GM18502 (cell line): ENCODE results near the gene XAGE5.
A peak's percentile ranks its signal among the peaks of the same experiment; 100 is the strongest.
"Not testable (repeated sequence)": the region's sequence is repeated elsewhere in the genome, so short reads cannot be mapped to it uniquely, and the experiment has no call there.

Source experiments
- ATAC-seq: cut with Tn5 transposase; IDR thresholded peaks from one replicate; pipeline ENCODE4 v1.9.1; 2021; ENCODE audit warnings: mild to moderate bottlenecking; ENCODE audit not compliant: unreplicated experiment, poor library complexity

Gene XAGE5, protein sequence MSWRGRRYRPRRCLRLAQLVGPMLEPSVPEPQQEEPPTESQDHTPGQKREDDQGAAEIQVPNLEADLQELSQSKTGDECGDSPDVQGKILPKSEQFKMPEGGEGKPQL

DNA sequence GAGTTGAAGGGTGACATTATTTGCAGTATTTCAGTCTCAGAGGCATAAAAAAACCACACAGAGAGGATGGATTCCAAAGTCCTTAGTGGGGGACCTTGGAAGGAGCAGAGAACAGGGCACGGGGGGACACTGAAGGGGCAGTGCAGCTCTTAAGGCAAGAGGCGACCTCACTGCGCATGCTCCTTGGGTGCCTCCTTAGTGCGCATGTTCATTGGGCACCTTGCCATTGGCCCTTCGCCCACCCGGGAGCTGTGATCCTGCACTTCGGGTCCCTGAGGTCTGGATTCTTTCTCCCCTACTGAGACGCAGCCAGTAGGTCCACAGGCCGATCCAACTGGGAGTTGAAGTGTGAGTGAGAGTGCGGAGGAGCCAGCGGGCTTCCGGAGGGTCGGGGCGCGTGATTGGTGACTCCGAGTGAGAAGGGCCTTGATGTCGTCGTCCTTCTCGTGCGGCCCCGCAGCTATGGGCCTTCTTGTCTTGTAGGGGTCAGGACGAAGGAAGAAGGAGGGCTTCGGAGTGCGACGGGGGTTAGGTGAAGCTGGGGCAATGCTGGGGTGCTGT lies at the start of gene XAGE5:
Gene XAGE5, plus strand, starts transcription at position 223 of the 561 bp plus-strand sequence. CDS start 1,280 bp downstream, outside the sequence.
- no peak for ATAC-seq

DNA sequence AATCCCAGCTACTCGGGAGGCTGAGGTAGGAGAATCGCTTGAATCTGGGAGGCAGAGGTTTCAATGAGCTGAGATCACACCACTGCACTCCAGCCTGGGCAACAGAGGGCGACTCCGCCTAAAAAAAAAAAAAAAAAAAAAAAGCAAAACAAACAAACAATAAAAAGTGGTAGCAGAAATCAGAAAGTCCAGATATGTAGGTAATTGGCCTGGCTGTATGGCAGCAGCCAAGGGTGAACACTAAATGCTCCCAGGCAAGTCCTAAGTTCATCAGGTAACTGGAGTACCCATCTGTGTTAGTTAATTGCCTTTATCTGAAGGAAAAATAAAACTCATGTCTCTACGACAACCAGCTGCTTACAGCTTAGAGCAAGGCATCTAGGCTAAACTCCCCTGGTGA lies 45.1 kb upstream of the XAGE5 start:
- not testable (repeated sequence) for ATAC-seq

DNA sequence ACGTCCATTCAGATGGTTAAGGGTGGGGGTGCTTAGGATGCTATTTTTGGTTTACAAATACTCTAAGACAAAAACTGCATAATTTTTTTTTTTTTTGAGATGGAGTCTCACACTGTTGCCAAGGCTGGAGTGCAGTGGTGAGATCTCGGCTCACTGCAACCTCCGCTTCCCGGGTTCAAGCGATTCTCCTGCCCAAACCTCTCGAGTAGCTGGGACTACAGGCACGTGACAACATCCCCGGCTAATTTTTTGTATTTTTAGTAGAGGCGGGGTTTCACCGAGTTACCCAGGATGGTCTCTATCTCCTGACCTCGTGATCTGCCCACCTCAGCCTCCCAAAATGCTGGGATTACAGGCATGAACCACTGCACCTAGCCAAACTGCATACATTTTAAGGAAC lies 37.6 kb upstream of the XAGE5 start:
- not testable (repeated sequence) for ATAC-seq

DNA sequence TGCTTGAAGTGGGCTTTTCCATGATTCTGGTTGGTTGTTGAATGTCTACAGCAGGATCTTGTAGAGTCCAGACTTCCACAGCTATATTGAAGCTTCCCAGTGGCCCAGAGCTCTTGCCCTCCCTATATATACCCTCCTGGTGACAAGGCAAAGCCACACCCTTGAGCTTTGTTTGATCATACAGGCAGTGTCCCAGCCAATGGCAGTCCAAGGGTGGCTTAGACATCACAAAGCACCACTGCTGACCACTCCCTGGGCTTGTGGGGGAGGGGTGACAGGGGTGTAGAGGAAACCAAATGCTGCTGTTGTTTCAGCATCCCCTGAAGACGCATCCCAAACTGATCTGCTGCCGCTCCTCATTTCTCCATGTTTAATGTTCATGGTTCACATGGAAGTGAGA lies 13.8 kb upstream of the XAGE5 start, which contains the start of gene SPANXN5:
Gene SPANXN5, minus strand, starts transcription at position 101 of the 400 bp plus-strand sequence. Its CDS starts 79 bp downstream, at position 22.
- ATAC-seq, result not testable (repeated sequence)

DNA sequence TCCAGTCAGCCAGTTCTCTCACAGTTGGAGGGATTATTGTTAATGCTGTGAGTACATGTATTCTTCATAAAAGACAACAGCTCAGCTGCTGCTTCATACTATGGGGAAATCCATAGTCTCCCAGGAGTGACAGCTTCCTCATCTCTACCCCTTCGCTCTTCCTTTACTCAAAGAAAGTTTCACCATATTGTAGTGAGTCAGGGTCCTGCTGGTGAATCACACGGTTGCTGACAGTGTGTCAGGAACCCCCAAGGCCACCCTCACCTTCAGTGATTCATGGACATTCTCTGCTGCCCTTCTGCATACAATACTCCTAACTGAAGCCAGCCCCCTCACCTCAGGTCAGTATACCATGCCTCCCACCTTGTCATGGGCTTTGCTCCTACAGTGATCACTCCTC lies 6.2 kb upstream of the XAGE5 start:
- not testable (repeated sequence) for ATAC-seq

DNA sequence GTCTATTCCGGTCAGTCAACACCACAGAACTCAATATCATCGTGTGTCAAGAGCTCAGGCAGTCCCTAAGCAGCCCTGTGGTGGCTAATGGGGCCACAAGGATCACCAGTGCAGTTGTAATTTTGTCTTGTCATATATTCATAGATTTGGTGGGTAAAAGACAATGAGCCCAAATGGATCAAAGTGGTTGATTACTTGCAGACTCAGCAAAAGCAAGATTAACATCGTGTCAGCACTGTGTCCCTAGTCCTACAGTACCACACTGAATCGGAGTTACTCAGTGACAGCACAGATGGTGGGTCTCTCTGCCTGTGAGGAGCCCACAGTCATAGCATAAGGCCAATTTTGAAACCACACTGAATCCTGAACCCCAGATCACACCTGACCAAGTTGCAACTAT lies 8.7 kb downstream of the XAGE5 start:
- ATAC-seq, result no peak

DNA sequence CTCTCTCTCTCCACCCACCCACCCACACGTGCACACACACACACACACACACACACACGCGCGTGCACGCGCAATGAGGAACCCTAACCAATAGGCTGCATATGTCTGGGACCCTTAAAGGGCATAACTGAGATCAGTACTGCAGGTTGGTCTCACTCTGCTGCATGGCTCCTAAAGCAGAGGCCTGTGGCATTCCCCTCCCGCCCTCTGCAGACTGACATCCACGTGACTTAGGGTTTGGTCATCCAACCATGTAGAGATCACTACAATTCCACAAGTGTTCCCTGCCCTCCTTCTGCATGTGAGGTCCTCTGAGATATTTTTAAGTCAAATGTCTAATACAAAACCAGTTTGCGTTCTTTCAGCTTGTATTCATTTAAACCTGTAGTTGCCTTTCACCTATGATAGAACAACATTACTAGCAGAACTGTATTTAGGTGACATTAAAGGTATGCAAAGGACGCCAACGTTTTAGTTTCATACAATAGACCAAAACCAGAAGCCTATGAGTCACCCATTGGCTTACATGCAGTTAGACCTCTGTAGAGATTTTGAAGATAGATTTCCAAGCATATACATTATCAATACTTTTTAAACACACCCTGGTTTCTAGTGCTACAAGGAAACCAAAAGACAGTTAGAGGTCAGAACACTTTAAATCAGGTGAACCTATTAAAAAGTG lies 10.1 kb downstream of the XAGE5 start:
- peak; percentile 67 for ATAC-seq

DNA sequence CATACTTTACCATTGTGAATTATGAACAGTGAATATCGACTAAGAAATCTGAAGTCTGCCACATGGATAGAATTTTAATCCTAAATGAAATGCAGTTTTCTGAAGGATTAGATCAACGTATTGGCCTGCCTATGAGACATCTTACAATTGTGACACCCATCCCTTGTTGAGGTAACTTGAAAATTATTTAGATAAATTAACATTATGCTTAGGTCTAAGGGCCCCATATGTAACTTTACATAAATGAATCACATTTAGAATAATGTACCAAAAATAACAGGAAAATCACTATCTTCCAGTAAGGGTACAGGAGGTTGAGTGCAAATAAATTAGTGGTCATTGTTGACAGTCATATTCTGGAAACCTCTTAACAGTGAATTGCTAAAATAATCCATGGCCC lies 13.5 kb downstream of the XAGE5 start:
- ATAC-seq, result no peak

DNA sequence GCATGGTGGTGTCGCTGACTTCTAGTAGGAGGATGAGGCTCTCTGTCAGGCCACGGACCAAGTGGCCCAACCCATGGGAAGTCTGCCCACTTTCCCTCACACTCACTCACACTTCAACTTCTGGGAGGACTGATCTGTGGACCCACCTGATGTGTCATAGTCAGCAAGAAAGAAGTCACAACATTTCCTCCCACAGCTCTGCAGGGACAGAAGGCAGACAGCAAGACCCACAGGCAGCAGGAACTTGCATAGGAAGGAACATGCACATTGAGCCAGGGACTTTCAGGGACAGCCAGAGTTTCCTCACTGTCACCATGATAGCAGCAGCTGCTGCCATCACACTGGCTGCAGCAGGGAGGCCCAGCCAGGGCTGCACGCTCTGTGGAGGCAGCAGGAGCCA lies 19.5 kb downstream of the XAGE5 start:
- ATAC-seq, result no peak

DNA sequence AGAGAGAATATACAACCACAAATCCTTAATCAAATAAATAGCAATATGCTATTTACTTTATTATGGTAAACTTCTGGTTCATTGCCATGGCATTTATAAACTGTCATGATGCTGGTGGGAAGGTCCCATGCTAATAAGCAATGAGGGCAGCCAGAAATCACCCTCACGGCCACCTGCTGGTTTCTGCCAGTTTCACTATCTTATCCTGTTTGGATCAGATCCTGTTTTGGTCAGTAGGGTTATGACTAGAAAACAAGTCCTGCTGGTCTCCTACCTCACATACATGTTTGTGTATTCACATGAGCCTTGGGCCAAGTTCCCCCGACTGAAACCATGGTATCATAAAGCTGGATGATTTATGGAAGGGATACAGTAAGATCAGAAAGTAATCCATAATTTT lies 28.1 kb downstream of the XAGE5 start:
- peak; percentile 78 for ATAC-seq

DNA sequence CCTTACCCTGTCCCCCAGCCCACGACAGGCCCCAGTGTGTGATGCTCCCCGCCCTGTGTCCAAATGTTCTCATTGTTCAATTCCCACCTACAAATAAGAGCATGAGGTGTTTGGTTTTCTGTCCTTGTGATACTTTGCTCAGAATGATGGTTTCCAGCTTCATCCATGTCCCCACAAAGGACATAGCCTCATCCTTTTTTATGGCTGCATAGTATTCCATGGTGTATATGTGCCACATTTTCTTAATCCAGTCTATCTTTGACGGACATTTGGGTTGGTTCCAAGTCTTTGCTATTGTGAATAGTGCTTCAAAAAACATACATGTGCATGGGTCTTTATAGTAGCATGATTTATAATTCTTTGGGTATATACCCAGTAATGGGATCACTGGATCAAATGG lies 32.5 kb downstream of the XAGE5 start:
- ATAC-seq, result not testable (repeated sequence)

DNA sequence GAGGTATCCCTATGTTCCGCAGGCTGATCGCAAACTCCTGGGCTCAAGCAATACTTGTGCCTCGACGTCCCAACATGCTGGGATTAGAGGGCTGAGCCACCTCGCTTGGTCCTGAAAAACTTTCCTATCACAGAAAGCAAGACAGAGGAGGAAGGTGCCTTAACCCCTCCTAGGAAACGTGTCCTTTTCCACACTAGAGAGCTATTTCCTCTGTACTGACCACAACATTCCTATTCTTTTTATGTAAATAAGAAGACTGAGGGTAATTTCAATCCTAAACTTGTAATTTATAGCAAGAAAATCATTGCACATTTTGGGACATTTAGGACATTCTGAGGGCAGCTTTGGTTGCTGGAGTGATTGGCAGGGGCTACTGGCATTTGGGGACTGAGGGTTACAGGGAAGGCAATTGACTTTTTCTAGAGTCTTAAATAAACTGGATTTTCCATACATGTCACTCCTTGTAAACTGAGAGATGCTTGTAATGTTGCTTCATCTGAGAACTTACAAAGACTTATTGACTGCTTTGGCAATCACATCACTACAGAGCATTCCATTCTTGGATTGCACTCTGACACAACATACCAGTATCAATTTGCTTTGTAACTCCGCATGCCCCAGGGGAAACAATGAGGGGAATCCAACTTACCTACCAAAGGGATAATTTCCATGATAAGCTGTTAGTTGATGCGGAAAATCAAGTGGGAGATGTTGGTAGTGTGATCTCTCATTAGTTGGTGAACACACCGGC lies 41.2 kb downstream of the XAGE5 start:
- ATAC-seq, result no peak

DNA sequence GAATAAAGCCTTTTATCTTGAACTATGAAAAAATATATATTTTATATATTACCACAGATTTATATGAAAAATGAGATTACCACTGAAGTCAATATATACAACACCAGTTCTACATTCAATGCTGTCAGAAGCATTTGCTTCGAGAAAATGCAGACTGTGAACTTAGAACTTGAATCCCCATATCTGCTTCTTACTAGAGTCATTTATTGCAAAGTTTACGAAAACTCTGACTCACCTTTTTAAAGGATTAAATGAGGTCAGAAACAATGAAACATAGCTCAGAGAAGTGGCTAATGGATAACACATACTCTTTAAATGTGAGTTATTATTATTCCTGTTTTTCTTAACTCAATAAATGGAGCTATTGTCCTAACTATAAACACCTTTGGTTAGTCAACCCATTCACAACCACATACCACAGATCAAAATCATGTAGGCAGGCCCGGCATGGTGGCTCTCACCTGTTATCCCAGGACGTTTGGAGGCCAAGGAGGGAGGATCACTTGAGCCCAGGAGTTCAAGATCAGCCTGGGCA lies 46.0 kb downstream of the XAGE5 start:
- ATAC-seq, result not testable (repeated sequence)

DNA sequence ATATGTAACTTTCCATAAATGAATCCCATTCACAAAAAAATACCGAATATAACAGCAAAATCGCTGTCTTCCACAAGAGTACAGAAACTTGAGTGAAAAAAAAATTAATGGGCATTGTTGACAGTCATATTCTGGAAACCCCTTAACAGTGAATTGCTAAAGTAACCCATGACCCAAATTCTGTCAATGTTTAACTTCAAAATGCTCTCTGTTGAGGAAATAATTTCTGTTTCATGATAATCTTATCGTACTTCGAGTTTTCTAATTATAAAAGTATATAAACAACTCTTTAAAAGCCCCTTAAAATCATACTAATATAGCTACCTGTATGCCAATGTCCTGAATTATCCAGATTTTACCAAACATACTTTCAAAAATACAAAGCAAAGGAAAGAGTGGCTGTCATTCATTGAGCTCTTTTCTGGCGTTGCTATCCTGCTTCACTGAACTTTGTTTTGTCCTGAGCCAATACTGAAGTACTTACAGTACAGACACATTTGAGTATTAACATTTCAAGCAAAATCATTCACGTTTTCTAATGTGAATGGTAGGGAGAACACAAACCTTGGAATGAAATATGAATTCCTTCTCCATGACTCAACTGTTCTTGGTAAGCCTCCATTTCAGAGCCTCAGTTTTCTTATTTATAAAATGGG lies 54.4 kb downstream of the XAGE5 start:
- ATAC-seq, result no peak
